NCI-H187 treated with DMSO at 0.1 percent for 48 hours (cell line): ENCODE measurements around the gene MAN2A1.
"Not testable (repeated sequence)": the region's sequence is repeated elsewhere in the genome, so short reads cannot be mapped to it uniquely, and the experiment has no call there.

ENCODE experiments used
- DNase-seq: peaks from one replicate; lab custom pipeline; 2025; lab: John Stamatoyannopoulos, UW

Gene MAN2A1

GRCh38 chr5:109755761-109756160 is 66.0 kb downstream of the MAN2A1 start:
- no peak for DNase-seq

GRCh38 chr5:109756543-109757185 is 66.9 kb downstream of the MAN2A1 start:
- DNase-seq = no peak

- DNase-seq = no peak
Measured at GRCh38 chr5:109757490-109757889, 67.8 kb downstream of the MAN2A1 start.

GRCh38 chr5:109759306-109759705 is 69.6 kb downstream of the MAN2A1 start:
- no peak for DNase-seq

GRCh38 chr5:109760130-109760529 is 70.4 kb downstream of the MAN2A1 start:
- not testable (repeated sequence) for DNase-seq

GRCh38 chr5:109762821-109763220 is 73.1 kb downstream of the MAN2A1 start:
- DNase-seq = no peak

- DNase-seq = no peak
Measured at GRCh38 chr5:109767184-109767995, 77.7 kb downstream of the MAN2A1 start.

- no peak for DNase-seq
Measured at GRCh38 chr5:109767997-109768396, 78.3 kb downstream of the MAN2A1 start.

GRCh38 chr5:109769597-109770291 is 80.0 kb downstream of the MAN2A1 start:
- no peak for DNase-seq

GRCh38 chr5:109775130-109775529 is 85.4 kb downstream of the MAN2A1 start:
- DNase-seq = no peak

- DNase-seq = no peak
Measured at GRCh38 chr5:109779036-109779735, 89.5 kb downstream of the MAN2A1 start.

GRCh38 chr5:109784687-109785086 is 95.0 kb downstream of the MAN2A1 start:
- DNase-seq = no peak

- no peak for DNase-seq
Measured at GRCh38 chr5:109786206-109786855, 96.6 kb downstream of the MAN2A1 start.

- no peak for DNase-seq
Measured at GRCh38 chr5:109788596-109788995, 98.9 kb downstream of the MAN2A1 start.

GRCh38 chr5:109792613-109793012 is 102.9 kb downstream of the MAN2A1 start:
- DNase-seq = no peak

GRCh38 chr5:109803854-109804253 is 114.1 kb downstream of the MAN2A1 start:
- DNase-seq = no peak

GRCh38 chr5:109805472-109805871 is 115.7 kb downstream of the MAN2A1 start:
- no peak for DNase-seq

GRCh38 chr5:109805883-109806282 is 116.2 kb downstream of the MAN2A1 start:
- no peak for DNase-seq

GRCh38 chr5:109812698-109813097 is 123.0 kb downstream of the MAN2A1 start:
- no peak for DNase-seq

GRCh38 chr5:109816732-109817131 is 127.0 kb downstream of the MAN2A1 start:
- no peak for DNase-seq

GRCh38 chr5:109819878-109820277 is 130.2 kb downstream of the MAN2A1 start:
- DNase-seq = no peak

GRCh38 chr5:109823597-109823996 is 133.9 kb downstream of the MAN2A1 start:
- no peak for DNase-seq
